Gastroesophageal sphincter (tissue), 4 donors: ENCODE data around the gene LDLRAP1. TPM values are rescaled to one million over a fixed set of nuclear protein-coding genes. Genes with fewer than 3 reads are reported as not detected.

Experiments used
- ATAC-seq: fragments of 150-250 bp; one replicate; pipeline ENCODE4 v1.9.1; 2016; ENCODE audit warnings: mild to moderate bottlenecking, moderate library complexity
- H3K27ac ChIP-seq, 4 donors: fragments of 200-600 bp; sonication (generic) in 3 of 4; 1 replicate in 3 of 4; 2 replicates in 1 of 4; pipeline ENCODE4 v1.5.1; 2016 to 2019
- H3K27me3 ChIP-seq: fragments of 200-600 bp; sonication (generic); one replicate; pipeline ENCODE4 v1.5.1; 2019
- H3K36me3 ChIP-seq, 2 donors: fragments of 200-600 bp; sonication (generic); one replicate each; pipeline ENCODE4 v1.5.1; 2019; ENCODE audit warnings: control low read depth in 1 of 2
- H3K4me1 ChIP-seq, 3 donors: fragments of 200-600 bp; sonication (generic); 1 replicate in 2 of 3; 2 replicates in 1 of 3; pipeline ENCODE4 v1.5.1; 2016 to 2019; ENCODE audit warnings: control low read depth in 2 of 3
- H3K4me3 ChIP-seq, 2 donors: fragments of 200-600 bp; sonication (generic); one replicate each; pipeline ENCODE4 v1.5.1; 2019; ENCODE audit warnings: mild to moderate bottlenecking in 1 of 2, moderate library complexity in 1 of 2
- H3K9me3 ChIP-seq, 3 donors: fragments of 200-600 bp; sonication (generic); one replicate each; pipeline ENCODE4 v1.5.1; 2017 to 2019; ENCODE audit warnings: control low read depth in 2 of 3
- CTCF ChIP-seq, 4 experiments: fragments of 200-600 bp in 2 of 4; fragments of 450-650 bp in 2 of 4; sonication (generic) in 1 of 4; IDR thresholded peaks; one replicate each; pipeline ENCODE4 v1.5.1; 2017 to 2019; ENCODE audit warnings: antibody characterized with exemption in 4 of 4, mild to moderate bottlenecking in 2 of 4, moderate library complexity in 2 of 4
- EP300 ChIP-seq: sonication (generic); formaldehyde crosslinking; IDR thresholded peaks from one replicate; pipeline ENCODE4 v1.6.1; 2017; ENCODE audit warnings: antibody characterized with exemption, mild to moderate bottlenecking
- POLR2A ChIP-seq, 2 donors: fragments of 450-650 bp; IDR thresholded peaks; one replicate each; pipeline ENCODE4 v1.6.1; 2017; ENCODE audit warnings: antibody characterized with exemption in 2 of 2, mild to moderate bottlenecking in 2 of 2, moderate library complexity in 1 of 2
- POLR2AphosphoS5 ChIP-seq: sonication (generic); formaldehyde crosslinking; IDR thresholded peaks from one replicate; pipeline ENCODE4 v1.6.1; 2017; ENCODE audit warnings: antibody characterized with exemption
- WGBS, 2 donors: methylation state at CpG; one replicate each; pipeline ENCODE4 v1.1.5; 2018; ENCODE audit warnings: low coverage in 1 of 2; 5-methylcytosine and 5-hydroxymethylcytosine counted together
- total RNA-seq, 4 donors: library from RNA; depleted of rRNA; stranded (reverse); fragments of >200 nt; gene quantifications; one replicate each; pipeline ENCODE4 v1.1.0, GENCODE V29; 2016

LDLRAP1 gene
- total RNA-seq, 4 donors from 2014 or later, result 13.6 to 21.3 (median 17.2) TPM

GRCh38 chr1:25573961-25574360 is 30.6 kb downstream of the LDLRAP1 start:
- 73 to 83% methylated on average over 7 to 8 of the region's 8 CpGs for WGBS, 2 donors

DNA sequence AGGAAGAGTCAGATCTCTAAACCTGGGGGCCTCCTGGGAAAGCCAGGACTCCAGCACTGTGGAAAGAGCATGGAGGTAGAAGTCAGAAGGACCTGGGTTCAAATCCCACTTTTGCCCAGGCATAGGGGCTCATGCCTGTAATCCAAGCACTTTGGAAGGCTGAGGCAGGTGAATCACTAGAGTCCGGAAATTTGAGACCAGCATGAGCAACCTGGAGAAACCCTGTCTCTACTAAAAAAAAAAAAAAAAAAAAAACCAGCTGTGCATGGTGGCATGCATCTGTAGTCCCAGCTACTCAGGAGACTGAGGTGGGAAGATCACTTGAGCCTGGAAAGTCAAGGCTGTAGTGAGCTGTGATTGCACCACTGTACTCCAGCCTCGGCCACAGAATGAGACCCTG is 31.8 kb downstream of the LDLRAP1 start:
- Histone ChIP-seq H3K27me3 (no peaks in the 10 kb centered on the region), H3K4me3 (no peak overlapping the region), H3K9me3 (no peaks in the 10 kb centered on the region), H3K27ac (no peak overlapping the region), H3K36me3 (no peaks in the 10 kb centered on the region), H3K4me1 (peaks cover 0 to 28% (median 3%) of the 10 kb centered on the region in 3 donors)
- ATAC-seq, result no peak
- no peak for TF ChIP-seq CTCF (IDR thresholded peaks at IDR 0.05)
- 82 to 88% methylated on average over 1 of the region's 2 CpGs for WGBS, 2 donors

More at GRCh38 chr1:25573961-25574360, 30.6 kb downstream of the LDLRAP1 start:
- Histone ChIP-seq H3K9me3 (no peaks in the 10 kb centered on the region), H3K27ac (no peak overlapping the region), H3K36me3 (no peaks in the 10 kb centered on the region), H3K27me3 (no peaks in the 10 kb centered on the region), H3K4me1 (peaks cover 0 to 33% (median 6%) of the 10 kb centered on the region in 3 donors), H3K4me3 (no peak overlapping the region)
- TF ChIP-seq POLR2A (IDR thresholded peaks at IDR 0.05) (no peak), CTCF (IDR thresholded peaks at IDR 0.05) (no peak), POLR2AphosphoS5 (no peak), EP300 (no peak)
- ATAC-seq, result no peak

DNA sequence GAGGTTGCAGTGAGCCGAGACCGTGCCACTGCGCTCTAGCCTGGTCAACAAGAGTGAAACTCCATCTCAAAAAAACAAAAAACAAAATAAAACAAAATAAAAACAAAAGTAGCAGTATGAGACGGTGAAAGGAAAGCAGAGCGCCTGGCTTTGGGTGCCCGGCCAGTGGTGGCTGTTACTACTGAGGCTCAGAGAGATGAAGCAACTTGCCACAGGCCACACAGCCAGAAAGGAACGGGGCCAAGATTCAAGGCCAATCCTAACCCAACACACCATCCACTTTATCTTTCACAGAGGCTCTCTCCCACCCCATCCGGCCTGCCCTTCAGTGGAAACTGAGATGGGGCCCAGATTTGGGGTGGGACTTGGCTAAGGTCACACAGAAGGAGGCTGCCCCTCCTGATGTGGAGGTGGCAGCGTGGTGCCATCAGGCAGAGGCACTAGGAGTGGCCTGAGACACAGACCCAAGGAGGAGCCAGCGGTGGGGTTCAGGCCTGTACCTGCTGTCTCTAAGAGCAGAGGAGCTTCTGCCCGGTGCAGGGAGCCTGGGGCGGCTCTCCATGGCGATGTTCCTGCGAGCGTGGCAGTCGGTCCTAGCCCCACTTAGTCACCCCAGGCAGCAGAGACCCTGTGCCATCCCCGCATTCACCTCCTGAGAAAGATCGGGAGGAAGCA is 33.2 kb downstream of the LDLRAP1 start:
- Histone ChIP-seq H3K27me3 (no peaks in the 10 kb centered on the region), H3K4me1 (peaks cover 0 to 28% (median 3%) of the 10 kb centered on the region in 3 donors), H3K4me3 (no peak overlapping the region), H3K36me3 (no peaks in the 10 kb centered on the region), H3K9me3 (no peaks in the 10 kb centered on the region), H3K27ac (no peak overlapping the region)
- 92 to 95% methylated on average over 7 to 17 of the region's 18 CpGs for WGBS, 2 donors
- ATAC-seq, result no peak
- no peak for TF ChIP-seq EP300
- TF ChIP-seq POLR2A (IDR thresholded peaks at IDR 0.05), result no peak

- no peaks in the 10 kb centered on the region for H3K9me3 ChIP-seq
- TF ChIP-seq POLR2AphosphoS5 (no peak), CTCF (IDR thresholded peaks at IDR 0.05) (no peak), POLR2A (IDR thresholded peaks at IDR 0.05) (no peak), EP300 (no peak)
- no peak overlapping the region for H3K4me3 ChIP-seq
- H3K36me3 ChIP-seq, result no peaks in the 10 kb centered on the region
- H3K4me1 ChIP-seq, result peaks cover 0 to 21% (median 3%) of the 10 kb centered on the region in 3 donors
- 81 to 85% methylated on average over 7 to 13 of the region's 21 CpGs for WGBS, 2 donors
- no peak overlapping the region for H3K27ac ChIP-seq
- no peak for ATAC-seq
- no peaks in the 10 kb centered on the region for H3K27me3 ChIP-seq
Measured at GRCh38 chr1:25577134-25577920, 33.9 kb downstream of the LDLRAP1 start.

DNA sequence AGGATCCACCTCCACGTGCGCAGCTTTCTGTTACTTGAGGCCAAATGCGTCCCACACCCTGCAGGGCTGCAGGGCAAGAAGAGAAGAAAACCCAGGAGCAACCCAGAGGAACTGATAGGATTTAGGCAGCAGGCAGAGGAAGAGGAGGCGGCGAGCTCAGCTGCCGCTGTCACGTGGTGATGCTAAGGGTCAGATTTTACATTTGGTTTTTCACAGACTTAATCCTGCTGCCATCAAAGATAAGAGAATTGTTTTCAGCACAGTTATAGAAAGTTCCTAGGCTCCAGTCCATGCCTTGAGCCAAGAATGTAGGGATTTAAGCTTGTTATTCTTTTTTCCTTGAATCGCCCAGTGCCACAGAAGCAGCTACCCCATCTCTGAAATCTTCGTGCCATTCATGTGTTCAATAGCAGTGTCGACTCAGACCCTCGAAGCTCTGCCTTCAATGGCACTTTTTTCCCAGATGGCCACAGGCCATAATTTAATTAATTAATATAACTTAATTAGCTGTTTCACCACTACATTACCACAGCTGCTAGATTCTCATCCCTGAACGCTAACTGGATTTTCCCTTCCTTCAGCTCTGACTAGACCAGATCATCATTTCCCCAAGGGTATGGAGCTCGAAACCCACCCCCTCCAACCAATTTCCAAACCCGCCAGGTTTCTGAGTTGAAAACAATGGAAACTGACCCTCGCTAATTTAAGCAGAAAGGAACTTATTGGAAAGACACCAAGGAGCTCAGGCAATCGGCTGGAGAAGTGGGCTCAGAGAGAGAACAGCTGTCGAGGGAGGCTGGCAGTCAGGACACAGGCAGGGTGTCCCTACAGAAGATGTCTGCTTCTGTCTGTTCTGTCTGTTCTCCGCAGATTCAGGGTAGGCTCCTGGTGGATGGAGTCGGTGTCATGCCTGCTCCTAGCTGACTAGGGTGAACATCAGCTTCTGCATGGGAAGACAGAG is 36.2 kb downstream of the LDLRAP1 start:
- Histone ChIP-seq H3K9me3 (no peaks in the 10 kb centered on the region), H3K27me3 (no peaks in the 10 kb centered on the region), H3K36me3 (no peaks in the 10 kb centered on the region), H3K27ac (no peak overlapping the region), H3K4me3 (no peak overlapping the region), H3K4me1 (peaks cover 0 to 6% (median 0%) of the 10 kb centered on the region in 3 donors)
- 58 to 78% methylated on average over 3 to 15 of the region's 19 CpGs for WGBS, 2 donors
- TF ChIP-seq EP300, result no peak
- TF ChIP-seq CTCF (IDR thresholded peaks at IDR 0.05), result no peak
- TF ChIP-seq POLR2A (IDR thresholded peaks at IDR 0.05), result no peak
- TF ChIP-seq POLR2AphosphoS5, result no peak
- ATAC-seq, result no peak
